SJCRH30 (cell line): ENCODE results near the gene KCNK2. TPM values are rescaled to one million over a fixed set of nuclear protein-coding genes. Genes with fewer than 3 reads are reported as not detected.

Source experiments
- DNase-seq, 2 experiments: peaks; one replicate each; pipeline ENCODE4 v3.0.0-alpha.2; 2015 to 2020
- H3K27ac ChIP-seq: fragments of 250-450 bp; sonication (Bioruptor Pico); 2 replicates; pipeline ENCODE4 v1.5.1; 2020; ENCODE audit warnings: mild to moderate bottlenecking, moderate library complexity
- H3K27me3 ChIP-seq: fragments of 250-450 bp; sonication (Bioruptor Pico); 2 replicates; pipeline ENCODE4 v1.5.1; 2020; ENCODE audit warnings: mild to moderate bottlenecking, moderate library complexity
- H3K36me3 ChIP-seq: fragments of 250-450 bp; sonication (Bioruptor Pico); 2 replicates; pipeline ENCODE4 v1.5.1; 2020; ENCODE audit warnings: mild to moderate bottlenecking, moderate library complexity
- H3K4me1 ChIP-seq: fragments of 250-450 bp; sonication (Bioruptor Pico); 2 replicates; pipeline ENCODE4 v1.5.1; 2020; ENCODE audit warnings: mild to moderate bottlenecking, moderate library complexity
- H3K4me3 ChIP-seq: fragments of 250-450 bp; sonication (Bioruptor Pico); 2 replicates; pipeline ENCODE4 v1.5.1; 2020; ENCODE audit warnings: mild to moderate bottlenecking, moderate library complexity
- H3K9me3 ChIP-seq: fragments of 250-450 bp; sonication (Bioruptor Pico); replicated peaks from 2 replicates; pipeline ENCODE4 v1.5.1; 2020; ENCODE audit warnings: mild to moderate bottlenecking, moderate library complexity
- total RNA-seq: library from RNA; depleted of rRNA; stranded (reverse); fragments of >200 nt; shearing (Covaris generic); gene quantifications from 2 replicates; pipeline ENCODE4 v1.2.3, GENCODE V29; 2014

Gene KCNK2
- total RNA-seq, 1 experiment from 2014 or later: not detected

DNA sequence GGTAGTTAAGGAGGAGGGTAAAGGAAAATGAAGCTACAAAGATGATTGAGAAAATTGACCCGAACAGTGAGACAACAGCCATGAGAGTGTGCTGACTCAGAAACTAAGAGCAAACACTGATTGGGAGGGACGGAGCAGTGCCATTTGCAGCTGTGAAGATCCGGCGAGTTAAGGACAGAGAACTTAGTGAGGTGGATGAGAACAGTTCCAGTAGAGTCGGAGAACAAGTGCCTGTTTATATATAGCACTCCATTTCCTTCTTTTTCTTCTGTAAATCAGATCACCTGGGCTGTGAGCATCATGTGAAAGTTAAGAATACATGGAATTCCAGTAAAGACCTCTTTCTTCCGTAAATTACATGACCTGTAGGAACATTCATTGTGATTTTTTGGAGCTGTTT, 145.7 kb downstream of the KCNK2 start:
- H3K4me3 ChIP-seq: no peak overlapping the region
- H3K9me3 ChIP-seq: no peaks in the 10 kb centered on the region
- H3K36me3 ChIP-seq: no peaks in the 10 kb centered on the region
- H3K27ac ChIP-seq: no peak overlapping the region
- no peaks in the 10 kb centered on the region for H3K4me1 ChIP-seq
- H3K27me3 ChIP-seq: peaks cover 4% of the 10 kb centered on the region; the same call in 1 of the 2 replicates
- no peak for DNase-seq

DNA sequence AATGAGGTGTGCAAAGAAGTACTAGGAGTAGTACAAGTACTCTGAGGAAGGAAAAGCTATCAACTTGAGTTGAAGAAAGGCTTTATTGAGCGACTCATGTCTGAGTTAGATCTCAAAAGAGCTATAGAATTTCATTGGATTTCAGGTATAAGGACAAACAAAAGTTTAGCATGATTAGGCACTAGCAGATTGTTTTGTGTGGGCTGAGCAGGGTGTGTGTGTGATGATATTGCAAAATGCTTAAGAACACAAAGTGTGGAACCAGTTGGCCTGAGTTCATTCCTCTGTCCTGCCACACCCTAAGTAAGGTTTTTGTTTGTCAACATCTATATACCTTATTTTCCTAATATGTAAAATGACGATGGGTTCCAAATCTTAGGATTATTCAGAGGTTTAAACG, 158.9 kb downstream of the KCNK2 start:
- H3K4me1 ChIP-seq: no peaks in the 10 kb centered on the region
- H3K9me3 ChIP-seq: no peaks in the 10 kb centered on the region
- no peak for DNase-seq
- no peak overlapping the region for H3K4me3 ChIP-seq
- H3K27me3 ChIP-seq: peaks cover 12% of the 10 kb centered on the region; the same call in 1 of the 2 replicates
- no peaks in the 10 kb centered on the region for H3K36me3 ChIP-seq
- H3K27ac ChIP-seq: no peak overlapping the region

DNA sequence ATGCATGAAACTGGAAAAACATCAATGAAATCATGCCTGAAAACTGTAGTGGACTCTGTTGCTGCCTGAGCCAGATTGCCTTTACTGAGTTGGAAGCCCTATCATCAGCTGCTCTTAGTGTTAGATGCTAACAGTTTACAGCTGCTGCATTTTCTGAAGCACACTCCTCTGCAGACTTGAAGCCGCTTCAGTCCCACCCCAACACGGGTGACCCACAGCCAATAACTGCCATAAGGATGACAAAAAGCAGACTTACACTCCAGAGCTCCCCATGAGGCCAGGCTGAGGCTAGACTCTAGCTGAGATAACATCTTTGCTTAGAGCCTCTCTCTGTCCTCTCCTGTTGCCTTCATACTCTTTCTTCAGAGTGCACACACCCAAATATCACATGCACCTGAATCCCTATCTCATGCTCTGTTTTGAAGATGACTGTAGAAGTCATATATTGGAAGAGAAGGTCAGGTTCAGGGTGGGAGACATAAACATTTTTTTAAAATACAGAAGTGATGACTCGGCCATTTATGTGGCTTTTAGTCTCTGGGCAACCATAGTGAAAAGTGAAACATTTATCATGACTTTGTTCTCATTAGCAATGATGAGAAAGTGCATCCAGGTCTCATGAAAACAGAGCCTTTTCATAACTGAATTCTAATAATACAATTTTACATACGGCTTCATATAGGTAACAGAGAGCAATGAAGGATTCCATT, 161.0 kb downstream of the KCNK2 start:
- no peak overlapping the region for H3K4me3 ChIP-seq

DNA sequence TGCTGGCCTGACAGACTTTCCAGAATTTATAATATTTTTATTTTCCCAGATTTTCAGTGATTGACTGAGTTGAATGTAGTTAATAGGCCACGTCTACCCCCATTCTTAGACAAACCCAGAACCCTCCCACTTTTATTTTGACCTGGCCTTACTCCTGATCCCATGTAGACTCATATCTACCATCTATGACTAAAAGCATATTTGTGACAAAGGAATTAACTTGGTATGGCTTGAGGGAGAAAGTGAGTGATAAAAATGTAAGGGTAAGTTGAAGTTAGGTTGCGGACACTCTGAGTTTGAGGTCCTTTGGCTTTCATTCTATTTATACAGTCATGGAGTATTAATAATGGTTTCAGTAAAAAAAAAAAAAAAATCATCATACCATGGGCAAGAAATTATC, 168.4 kb downstream of the KCNK2 start:
- Histone ChIP-seq H3K36me3 (no peaks in the 10 kb centered on the region), H3K4me1 (no peaks in the 10 kb centered on the region), H3K27me3 (no peaks in the 10 kb centered on the region), H3K9me3 (no peaks in the 10 kb centered on the region), H3K27ac (no peak overlapping the region), H3K4me3 (no peak overlapping the region)
- DNase-seq: no peak

More for the DNA sequence above, 161.0 kb downstream of the KCNK2 start:
- no peaks in the 10 kb centered on the region for H3K36me3 ChIP-seq
- H3K4me1 ChIP-seq: no peaks in the 10 kb centered on the region
- H3K9me3 ChIP-seq: no peaks in the 10 kb centered on the region
- no peak overlapping the region for H3K27ac ChIP-seq
- no peak for DNase-seq
- H3K27me3 ChIP-seq: 0 out of 2 replicates have a peak, but pooled peaks cover 5% of the 10 kb centered on the region

DNA sequence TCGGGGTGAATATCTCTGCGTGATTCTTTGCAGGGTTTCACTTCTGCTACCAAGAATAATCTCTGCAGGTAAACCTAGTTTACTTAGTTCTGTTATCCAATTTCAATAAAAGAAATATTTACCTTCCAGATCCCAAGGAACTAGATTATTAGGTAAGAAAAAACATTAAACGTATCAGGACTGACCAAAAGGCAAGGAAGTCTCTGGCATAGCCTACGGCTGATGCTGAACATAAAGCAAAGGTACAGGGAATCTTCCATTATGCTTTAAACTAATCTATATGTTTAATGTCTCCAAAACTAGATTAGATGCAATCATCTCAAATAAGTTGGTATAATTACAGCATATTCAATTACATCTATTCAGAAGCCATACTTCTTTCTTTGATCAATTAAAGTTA, 168.9 kb downstream of the KCNK2 start:
- Histone ChIP-seq H3K4me3 (no peak overlapping the region), H3K27me3 (no peaks in the 10 kb centered on the region), H3K27ac (no peak overlapping the region), H3K4me1 (no peaks in the 10 kb centered on the region), H3K36me3 (no peaks in the 10 kb centered on the region), H3K9me3 (no peaks in the 10 kb centered on the region)
- DNase-seq: no peak

DNA sequence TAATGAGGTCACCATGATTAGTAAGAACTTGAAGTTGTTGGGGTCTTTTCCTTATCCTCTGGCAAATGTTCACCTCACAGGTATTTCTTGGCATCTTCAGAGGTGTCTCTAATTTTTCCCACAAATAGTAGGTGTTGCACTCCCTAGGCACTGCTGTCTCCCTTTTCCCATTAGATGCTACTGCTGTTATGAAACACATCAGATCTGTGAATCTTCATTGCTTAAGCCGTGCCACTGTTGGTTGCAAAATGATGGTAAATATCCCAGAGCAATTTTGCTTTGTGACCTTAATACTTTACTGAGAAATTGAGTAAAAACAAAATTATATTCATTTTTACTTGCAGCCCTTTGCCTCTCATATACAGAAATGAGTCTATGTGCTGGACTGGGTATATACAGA, 169.6 kb downstream of the KCNK2 start:
- Histone ChIP-seq H3K36me3 (no peaks in the 10 kb centered on the region), H3K27ac (no peak overlapping the region), H3K9me3 (no peaks in the 10 kb centered on the region), H3K4me1 (no peaks in the 10 kb centered on the region), H3K27me3 (no peaks in the 10 kb centered on the region), H3K4me3 (no peak overlapping the region)
- DNase-seq: no peak

DNA sequence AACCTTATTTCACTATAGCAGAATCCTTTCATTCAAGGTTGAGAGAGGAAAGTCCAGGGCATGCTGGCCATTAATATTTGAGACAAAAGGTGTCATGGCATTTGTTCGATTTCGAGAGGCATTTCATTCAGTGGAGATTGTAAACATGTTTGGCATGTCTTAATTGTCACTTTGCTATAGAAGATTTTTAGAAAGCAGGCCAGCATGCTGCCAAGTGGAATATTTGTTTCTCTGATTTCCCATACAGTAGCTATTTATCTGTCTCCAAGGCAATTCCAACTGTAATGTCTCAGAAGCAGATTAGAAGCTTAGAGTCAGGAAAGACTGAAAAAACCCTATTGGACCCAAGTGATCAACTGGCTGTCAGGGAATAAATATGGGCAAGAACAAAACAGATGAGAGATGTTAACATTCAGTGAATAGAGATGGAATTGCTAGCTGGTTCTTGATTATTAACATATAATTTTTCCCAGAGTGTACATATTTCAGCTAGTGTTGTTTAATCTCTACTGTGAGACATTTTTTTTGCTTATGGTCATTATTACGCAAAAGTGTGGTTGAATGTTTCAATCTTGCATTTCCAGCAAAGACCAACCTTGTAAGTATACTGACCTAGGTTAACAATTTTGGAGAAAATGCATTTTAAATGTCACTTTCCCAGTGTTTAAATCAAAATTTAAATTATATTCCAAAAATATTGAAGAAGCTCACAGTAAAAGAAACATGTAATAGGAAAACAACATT, 174.6 kb downstream of the KCNK2 start:
- Histone ChIP-seq H3K27me3 (no peaks in the 10 kb centered on the region), H3K4me3 (no peak overlapping the region), H3K9me3 (no peaks in the 10 kb centered on the region; the same call in 1 of the 2 replicates), H3K36me3 (no peaks in the 10 kb centered on the region), H3K27ac (no peak overlapping the region), H3K4me1 (no peaks in the 10 kb centered on the region)
- no peak for DNase-seq

DNA sequence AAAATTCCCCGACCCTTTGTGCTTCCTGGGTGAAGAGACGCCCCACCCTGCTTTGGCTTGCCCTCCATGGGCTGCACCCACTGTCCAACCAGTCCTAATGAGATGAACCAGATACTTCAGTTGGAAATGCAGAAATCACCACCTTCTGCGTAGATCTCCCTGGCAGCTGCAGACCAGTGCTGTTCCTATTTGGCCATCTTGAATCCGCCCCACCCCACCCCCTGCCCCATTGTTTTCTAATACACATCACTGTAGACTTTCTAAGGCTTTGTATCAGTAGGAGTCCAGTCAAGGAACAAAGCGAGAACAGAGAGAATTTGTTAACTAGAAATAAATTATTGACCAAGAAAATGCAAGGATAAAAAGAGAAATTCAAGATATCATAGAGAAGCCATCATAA, 178.2 kb downstream of the KCNK2 start:
- Histone ChIP-seq H3K36me3 (no peaks in the 10 kb centered on the region), H3K27ac (no peak overlapping the region), H3K27me3 (no peaks in the 10 kb centered on the region), H3K9me3 (no peaks in the 10 kb centered on the region; the same call in 1 of the 2 replicates), H3K4me1 (no peaks in the 10 kb centered on the region), H3K4me3 (no peak overlapping the region)
- no peak for DNase-seq

DNA sequence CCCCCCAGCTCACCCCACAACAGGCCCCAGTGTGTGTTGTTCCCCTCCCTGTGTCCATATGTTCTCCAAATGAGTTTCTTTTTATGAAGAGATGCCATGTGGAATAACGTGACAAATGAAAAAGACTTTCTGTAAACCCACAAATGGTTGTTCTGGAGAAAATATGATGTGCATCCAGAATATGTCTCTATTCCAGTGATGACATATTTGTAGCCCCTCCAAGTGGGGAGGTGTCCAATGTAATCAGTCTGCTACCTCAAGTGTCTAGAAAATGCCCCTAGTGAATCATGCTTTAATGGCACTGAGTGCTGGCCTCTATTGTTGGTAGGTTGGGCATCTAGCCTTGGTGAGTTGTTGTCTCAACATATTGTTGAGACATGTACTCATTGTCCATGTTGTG, 179.6 kb downstream of the KCNK2 start:
- Histone ChIP-seq H3K27me3 (no peaks in the 10 kb centered on the region), H3K9me3 (no peaks in the 10 kb centered on the region; the same call in 1 of the 2 replicates), H3K4me3 (no peak overlapping the region), H3K4me1 (no peaks in the 10 kb centered on the region), H3K36me3 (no peaks in the 10 kb centered on the region), H3K27ac (no peak overlapping the region)
- DNase-seq: no peak

DNA sequence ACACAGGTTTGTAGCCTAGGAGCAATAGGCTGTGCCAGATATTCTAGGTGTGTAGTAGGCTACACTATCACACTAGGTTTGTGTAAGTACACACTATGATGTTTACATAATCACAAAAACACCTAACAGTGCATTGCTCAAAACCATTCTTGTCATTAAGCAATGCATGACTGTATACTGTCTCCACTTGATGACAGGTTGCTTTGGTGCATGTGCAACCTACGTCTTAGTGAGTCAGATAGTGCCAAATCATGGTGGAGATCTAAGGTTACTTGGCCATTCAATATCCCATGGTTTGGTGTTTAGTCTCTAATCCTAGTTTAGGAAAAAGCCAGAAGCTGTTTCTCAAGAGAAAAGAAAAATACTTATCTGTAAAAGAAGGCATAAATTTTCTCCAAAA, 181.1 kb downstream of the KCNK2 start:
- Histone ChIP-seq H3K36me3 (no peaks in the 10 kb centered on the region), H3K9me3 (no peaks in the 10 kb centered on the region; the same call in 1 of the 2 replicates), H3K4me3 (no peak overlapping the region), H3K27me3 (no peaks in the 10 kb centered on the region), H3K4me1 (no peaks in the 10 kb centered on the region), H3K27ac (no peak overlapping the region)
- no peak for DNase-seq

DNA sequence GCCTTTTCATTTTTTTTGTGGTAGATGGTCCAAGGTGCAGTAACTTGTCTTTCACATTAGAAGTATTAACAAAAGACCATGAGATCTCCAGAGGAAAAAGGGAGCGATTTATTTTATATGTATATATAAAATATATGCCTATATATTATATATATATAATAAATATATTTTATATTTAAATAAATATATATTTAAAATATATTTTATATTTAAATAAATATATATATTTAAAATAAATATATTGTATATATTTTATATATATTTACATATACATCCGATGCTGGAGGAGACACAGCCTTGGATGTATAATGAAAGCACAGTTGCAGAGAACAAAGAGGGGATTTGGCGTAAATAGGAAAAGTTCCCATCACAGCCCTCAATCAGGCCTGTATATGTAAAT, 182.1 kb downstream of the KCNK2 start:
- Histone ChIP-seq H3K27ac (no peak overlapping the region), H3K36me3 (no peaks in the 10 kb centered on the region), H3K9me3 (no peaks in the 10 kb centered on the region; the same call in 1 of the 2 replicates), H3K4me3 (no peak overlapping the region), H3K27me3 (no peaks in the 10 kb centered on the region), H3K4me1 (no peaks in the 10 kb centered on the region)
- no peak for DNase-seq

DNA sequence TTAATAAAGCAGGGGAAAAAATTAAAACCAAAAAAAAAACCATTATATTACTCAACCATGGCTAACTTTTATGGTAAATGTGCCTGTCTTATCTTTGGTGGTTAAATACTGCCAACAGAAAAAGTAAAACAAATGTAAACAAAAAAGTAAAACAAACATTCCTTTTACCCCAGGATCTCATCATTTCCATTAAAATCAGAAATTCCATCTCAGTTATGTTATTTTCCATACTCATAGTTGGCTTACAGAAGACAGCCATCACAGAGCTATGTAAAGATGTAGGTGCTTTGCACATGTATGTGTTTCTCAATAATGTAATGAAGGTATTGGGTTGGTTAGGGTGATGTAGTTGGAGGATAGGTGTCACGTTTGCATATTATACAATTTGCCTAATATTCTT, 185.0 kb downstream of the KCNK2 start:
- Histone ChIP-seq H3K27me3 (no peaks in the 10 kb centered on the region), H3K4me1 (no peaks in the 10 kb centered on the region), H3K9me3 (no peaks in the 10 kb centered on the region), H3K4me3 (no peak overlapping the region), H3K27ac (no peak overlapping the region), H3K36me3 (no peaks in the 10 kb centered on the region)
- DNase-seq: no peak

DNA sequence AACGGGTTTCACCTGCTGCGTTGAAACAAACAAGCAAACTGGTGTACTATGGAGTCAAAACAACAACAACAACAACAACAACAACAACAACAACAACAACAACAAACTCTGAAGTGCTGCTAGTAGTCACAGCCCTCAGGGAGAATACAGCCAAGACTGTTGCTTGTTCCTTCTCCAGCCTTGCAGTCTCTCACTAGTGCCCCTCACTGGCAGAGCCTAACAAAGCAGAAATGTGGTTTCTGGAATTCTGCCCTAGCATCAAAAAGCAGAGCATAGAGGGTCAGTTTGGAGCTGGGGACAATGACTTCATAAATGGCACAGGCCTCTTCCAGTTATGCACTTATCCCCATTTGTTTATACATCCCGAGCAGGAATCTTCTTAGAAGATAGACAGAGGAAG, 187.4 kb downstream of the KCNK2 start:
- no peak overlapping the region for H3K4me3 ChIP-seq
- H3K27me3 ChIP-seq: no peaks in the 10 kb centered on the region
- no peak for DNase-seq
- H3K27ac ChIP-seq: no peak overlapping the region
- no peaks in the 10 kb centered on the region for H3K36me3 ChIP-seq
- peaks cover 5% of the 10 kb centered on the region; the same call in 1 of the 2 replicates for H3K4me1 ChIP-seq
- no peaks in the 10 kb centered on the region for H3K9me3 ChIP-seq

DNA sequence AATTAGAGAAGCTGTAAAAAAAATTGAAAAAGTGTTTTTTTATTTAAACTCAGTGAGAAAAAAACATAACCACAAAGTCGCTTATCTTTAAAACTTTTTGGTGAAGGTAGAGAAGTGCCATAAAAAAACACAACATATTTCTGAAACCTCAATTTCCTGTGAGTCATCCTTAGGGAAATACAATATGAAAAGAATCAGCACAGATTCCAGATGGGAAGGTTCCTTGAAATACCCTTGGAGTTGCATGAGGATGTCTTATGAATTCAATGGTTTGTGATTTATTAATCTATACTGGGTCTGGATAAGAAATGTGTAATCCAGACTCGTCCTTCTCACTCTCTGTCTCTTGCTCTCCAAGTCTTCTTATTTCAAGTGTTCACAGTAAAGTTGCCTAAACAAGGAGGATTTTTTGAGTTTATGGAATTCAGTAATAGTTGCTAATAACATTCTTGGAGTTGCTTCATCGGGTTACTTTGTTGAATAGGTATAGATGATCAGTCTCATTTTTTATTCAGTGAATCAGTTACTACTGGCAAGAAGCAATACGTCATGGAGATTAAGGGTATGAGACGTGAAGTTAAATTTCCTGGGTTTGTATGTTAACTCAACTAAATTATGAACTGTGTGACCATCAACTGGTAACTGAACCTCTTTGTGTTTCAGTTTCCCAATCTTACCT, 191.4 kb downstream of the KCNK2 start:
- peaks cover 5% of the 10 kb centered on the region; the same call in 1 of the 2 replicates for H3K4me1 ChIP-seq
- H3K27me3 ChIP-seq: no peaks in the 10 kb centered on the region
- H3K4me3 ChIP-seq: no peak overlapping the region
- no peak overlapping the region for H3K27ac ChIP-seq
- DNase-seq: peak in 1 of 2 experiments; percentile 13
- H3K36me3 ChIP-seq: no peaks in the 10 kb centered on the region
- no peaks in the 10 kb centered on the region for H3K9me3 ChIP-seq

DNA sequence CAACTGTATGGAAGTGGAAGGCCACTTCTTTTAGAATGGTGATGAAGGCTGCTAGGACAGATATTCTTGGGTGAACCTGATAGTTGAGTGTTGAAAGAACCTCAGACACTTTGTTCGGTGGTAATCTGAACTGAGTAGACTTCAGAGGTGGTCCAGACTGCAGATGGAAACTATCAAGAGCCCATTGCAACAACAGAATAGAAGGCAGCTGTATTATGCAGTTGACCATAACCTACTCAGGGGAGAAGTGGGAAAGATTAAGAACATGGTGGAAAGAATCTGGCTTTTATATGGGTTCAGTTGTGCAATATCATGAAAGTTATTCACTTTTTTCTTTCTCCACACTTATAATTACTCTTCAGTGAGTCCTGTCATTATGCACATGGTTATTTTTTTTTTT, 194.0 kb downstream of the KCNK2 start:
- H3K4me3 ChIP-seq: no peak overlapping the region
- peaks cover 5% of the 10 kb centered on the region; the same call in 1 of the 2 replicates for H3K4me1 ChIP-seq
- no peak overlapping the region for H3K27ac ChIP-seq
- H3K27me3 ChIP-seq: no peaks in the 10 kb centered on the region
- no peaks in the 10 kb centered on the region for H3K9me3 ChIP-seq
- no peak for DNase-seq
- no peaks in the 10 kb centered on the region for H3K36me3 ChIP-seq
